ENCODE measurements around the gene KIF3A.
A peak's percentile ranks its signal among the peaks of the same experiment; 100 is the strongest.

KIF3A gene

DNA sequence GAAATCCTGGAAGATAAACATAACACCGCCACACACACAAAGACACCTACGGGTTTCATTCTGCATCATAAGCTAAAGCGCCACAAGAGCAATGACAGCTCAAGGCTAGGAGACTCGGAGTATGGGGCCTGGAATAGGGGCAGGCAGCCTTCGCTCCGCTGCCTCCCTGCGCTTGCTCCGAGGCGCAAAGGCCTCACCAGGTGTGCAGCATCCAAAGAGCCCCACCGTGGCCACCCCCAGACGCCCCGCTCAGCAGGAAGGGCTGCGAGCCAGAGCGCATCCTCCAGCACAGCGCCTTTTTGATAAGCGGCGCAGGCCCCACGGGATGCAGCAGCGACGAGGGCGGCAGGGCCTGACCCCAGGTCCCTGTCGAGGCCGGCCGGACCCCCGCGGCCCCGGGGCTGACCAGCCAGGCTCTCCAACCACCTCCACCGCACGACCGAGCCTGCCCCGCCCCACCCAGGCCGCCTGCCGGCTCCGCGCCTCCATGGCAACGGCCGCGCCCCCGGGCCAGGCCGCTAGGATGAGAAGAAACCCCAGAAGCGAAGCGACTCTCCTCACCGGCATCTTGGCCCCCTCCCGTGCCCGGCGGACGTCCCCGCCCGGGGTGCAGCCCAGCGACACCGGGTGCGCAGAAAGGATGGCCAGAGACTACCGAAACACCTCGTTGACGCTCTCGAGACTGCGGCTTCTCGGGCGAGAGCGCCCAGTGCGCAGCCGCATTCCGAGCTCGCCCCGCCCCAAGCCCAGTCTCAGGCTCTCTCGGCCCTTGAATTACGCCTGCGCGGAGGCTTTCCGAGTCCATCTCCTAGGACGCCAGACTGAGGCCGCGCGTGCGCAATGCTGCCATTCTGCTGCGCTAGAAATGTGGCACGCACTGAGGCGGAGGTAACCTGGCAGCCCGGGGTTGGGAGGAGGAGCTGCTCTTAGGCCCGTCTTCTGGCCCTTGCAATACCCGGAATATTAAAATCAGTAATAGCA is at the start of gene KIF3A:
KIF3A (minus strand) TSS at position 694 of the 981 bp plus-strand sequence; CDS start at position 567, 127 bp downstream.
- DNase-seq (ENCODE audit: low read depth) = peak; percentile 98

GRCh38 chr5:132787076-132787475 is 49.7 kb upstream of the KIF3A start:
- no peak for DNase-seq (ENCODE audit: low read depth)

DNA sequence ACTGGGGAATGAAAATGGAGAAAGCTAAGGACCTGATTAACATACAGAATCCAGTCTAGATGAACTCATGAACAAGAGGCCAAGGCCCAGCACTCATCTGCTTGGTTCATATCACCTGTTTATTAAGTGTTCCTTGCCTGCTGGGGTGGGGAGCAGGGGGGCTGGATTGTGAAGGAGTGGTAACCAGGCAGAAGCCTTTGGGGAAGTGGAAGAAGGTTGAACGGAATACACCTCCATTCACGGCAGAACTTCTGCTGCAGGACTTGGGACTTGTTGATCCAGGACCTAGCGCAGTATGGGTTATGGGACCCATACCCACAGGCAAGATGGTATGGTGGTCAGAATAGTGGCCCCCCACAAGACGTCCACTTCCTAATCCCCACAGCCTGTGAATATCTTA is 48.5 kb upstream of the KIF3A start:
- DNase-seq (ENCODE audit: low read depth) = no peak

DNA sequence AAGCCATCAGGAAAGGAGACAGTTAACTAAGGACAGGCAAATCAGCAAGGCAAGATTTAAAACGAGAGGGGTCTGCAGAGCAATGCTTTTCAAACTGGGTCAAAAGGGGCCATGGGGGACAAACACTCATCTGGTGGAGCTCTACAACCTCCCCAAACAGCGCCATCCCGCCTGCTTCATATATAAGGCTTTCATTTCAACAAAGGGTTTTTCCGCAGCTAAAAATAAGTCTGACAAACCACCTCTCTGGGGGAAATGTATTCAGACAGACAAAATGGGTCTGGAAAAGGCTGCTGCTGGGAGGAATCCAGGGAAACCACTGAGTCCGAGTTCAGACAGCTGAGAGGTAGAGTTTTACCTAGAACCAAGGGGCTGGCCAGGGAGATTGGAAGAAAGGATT is 48.0 kb upstream of the KIF3A start:
- no peak for DNase-seq (ENCODE audit: low read depth)

DNA sequence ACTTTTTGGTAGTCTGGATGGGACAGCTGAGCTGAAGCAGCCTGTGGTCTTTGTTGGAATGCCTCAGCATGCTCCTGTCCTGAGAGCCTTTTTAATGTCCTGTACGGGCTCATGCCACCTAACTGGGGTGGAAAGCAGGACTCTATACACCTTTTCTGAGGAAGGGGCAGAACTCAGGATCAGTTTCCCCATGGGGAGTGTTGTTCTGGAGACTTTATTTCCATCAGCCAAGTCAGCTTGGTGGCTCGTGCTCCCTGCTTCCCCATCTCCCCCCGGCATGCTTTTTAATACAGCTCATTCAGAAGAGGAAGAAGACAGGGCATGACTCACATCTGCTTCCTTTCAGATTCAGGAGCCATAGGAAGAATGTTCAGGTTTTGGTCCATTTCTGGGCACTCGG is 44.8 kb upstream of the KIF3A start:
- no peak for DNase-seq (ENCODE audit: low read depth)

DNA sequence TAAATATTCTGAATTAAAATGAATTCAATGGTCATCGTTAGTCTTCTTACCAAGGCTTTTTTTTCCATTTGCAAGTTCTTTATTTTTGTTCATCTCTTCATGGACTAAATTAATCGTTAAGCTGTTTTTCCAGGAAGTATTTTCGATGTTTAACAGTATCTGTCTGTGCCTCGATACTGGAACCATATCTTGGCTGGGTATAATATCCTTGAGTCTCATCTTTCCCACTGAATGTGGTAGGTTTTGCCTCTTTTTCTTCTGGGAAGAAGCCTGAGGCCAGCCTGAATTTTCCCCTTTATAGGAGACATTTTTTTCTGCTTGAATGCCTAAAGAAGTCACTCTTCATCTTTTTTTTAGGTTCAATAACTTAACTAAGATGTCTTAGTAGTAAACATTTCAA is 43.7 kb upstream of the KIF3A start:
- no peak for DNase-seq (ENCODE audit: low read depth)

DNA sequence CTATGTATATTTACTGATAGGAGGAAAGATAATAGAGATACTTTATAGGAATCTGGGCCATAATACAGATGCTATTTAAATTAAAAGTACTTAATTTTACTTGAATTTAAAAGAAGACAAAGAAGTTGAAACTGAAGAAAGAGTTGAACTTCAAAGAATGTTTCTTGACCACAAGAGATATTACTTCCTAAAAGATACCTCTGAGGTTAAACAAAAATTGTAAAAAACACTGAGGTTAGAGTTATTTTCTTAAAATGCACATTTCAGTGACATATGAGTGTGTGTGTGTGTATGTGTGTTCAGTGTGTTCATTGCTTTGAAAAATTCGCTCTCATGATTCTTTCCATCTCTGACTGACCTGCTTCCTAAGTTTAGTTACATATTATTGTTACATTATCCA is 43.2 kb upstream of the KIF3A start:
- DNase-seq (ENCODE audit: low read depth) = no peak

GRCh38 chr5:132779961-132780360 is 42.6 kb upstream of the KIF3A start:
- DNase-seq (ENCODE audit: low read depth) = no peak

DNA sequence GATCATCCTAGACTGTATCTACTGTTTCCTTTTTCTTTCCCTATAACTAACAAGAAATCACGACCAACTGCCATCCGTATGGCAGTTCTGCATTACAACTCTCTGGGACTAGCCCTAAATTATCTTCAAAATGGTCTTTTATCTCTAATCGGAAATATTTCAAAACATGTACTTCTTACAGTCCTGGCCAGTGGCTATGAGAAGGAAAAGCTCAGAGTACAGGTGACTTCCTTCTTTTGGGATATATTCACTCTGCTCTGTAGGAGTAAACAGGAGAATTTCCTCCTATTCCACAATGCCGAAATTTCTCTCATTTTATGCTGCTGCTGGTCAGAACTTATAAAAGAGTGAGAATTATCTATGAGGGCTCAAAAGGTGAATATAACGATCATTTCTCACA is 41.5 kb upstream of the KIF3A start:
- no peak for DNase-seq (ENCODE audit: low read depth)

DNA sequence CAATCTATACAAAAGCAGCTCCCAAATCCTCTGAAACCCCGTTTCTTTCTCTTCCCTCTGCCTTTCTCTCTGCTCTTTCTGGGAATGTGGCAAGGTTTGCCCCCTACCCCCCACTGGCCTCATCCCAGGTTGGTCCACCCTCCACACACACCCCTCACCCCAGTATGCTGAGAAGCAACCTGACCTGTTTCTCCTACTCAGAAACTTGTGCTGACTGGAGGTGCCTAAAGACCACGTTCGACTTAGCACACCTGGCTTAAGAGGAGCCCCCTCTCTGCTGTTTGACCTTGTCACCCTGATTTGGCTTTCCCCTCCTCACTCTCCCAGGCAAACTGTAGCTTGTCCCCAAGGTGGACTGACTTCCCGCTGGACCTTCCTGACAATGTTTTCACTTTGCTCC is 40.8 kb upstream of the KIF3A start:
- DNase-seq (ENCODE audit: low read depth) = no peak

DNA sequence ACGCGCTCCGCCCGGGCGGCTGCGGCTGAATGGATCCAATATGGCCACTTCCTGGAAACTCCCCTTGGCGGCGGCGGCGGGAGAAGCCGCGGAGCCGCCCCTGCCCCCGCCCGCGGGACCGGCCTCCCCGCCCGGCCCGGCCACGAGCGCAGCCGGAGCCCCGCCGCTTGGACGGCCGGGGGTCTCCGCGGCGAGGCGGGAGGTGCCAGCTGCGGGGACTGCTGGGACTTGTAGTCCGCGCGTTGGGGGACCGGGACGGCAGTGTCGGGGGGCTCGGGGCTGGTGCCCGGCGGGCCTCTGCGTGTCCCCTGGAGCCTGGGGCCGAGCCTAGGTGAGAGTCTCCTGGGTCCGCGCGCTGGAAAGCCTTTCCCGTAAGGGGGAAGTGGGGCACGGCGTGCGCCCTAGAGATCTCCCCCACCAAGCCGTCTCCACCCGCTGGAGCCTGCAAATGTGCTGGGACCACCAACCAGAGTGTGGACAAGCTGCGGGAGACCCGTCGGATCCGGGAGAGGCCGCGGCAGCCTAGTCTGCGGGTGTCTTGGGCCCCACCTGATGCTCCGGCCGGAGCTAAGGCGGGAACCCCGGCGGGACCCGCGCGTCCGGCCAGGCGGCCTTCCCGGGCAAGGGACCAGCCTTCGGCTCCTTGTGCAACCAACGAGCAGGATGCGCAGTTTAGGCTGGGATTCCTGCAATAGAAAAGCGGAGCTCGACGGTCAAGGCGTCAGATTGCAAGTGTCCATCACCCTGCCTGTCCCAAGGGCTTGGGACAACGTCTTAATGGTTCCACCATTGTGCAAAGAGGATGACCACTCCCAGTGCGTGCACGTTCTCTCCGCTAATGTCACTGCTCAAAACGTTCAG is 40.1 kb upstream of the KIF3A start, which contains the start of gene SEPTIN8:
SEPTIN8 (minus strand) TSS at position 31 of the 861 bp plus-strand sequence. CDS start 102 bp downstream, outside the sequence.
- DNase-seq (ENCODE audit: low read depth) = no peak

DNA sequence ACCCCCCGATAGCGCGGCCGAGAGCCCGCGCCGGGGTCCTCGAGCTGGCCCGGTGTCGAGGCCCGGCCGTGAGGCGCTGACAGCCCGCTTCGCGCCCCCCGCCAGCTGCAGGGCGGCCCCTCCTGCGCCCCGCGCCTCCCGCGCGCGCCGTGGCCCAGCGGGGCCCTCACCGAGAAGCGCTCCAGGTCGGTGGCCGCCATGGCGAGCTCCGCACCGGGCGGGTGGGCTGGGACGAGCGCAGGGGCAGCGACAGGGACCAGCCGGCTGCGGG is 39.5 kb upstream of the KIF3A start:
- no peak for DNase-seq (ENCODE audit: low read depth)

DNA sequence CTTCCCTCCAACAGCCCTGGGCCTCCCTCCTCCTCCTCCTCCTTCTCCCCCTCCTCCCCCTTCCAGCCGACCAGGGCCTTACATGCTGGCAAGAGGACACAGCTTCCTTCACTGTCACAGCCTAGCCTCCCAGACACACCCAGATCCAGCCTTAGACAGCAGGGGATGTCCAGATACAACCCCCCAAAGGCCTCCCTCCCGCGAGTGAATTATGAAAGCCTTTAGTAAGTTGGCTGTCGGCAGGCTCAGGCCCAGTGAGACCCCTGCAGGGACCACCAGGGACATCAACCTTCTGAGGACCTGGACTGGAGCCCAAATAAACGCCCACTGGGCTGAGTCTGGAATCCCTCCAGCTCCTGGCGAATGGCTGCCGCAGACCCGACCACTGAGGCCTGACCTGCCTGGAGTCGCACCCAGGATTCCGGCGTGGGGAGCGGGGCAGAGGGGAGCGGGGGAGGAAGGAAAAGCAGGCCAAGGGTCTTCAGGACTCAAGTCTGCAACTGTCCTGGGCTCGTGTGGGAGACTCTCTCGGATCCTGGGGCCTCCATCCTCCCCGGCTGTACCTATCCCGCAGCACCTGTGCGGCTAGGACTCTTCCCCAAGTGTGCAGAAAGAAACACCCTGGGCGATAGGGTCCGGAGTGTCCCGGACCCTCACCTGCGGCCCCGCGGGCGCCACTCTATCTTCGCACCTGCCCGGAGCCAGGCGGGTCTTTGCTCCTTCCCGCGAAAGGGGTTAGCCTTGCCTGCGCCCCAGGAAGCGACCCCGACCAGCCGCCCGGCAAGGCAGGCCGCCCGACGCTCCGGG is 39.0 kb upstream of the KIF3A start:
- no peak for DNase-seq (ENCODE audit: low read depth)

- DNase-seq (ENCODE audit: low read depth) = no peak
Observed at GRCh38 chr5:132775476-132775961, 38.2 kb upstream of the KIF3A start.

DNA sequence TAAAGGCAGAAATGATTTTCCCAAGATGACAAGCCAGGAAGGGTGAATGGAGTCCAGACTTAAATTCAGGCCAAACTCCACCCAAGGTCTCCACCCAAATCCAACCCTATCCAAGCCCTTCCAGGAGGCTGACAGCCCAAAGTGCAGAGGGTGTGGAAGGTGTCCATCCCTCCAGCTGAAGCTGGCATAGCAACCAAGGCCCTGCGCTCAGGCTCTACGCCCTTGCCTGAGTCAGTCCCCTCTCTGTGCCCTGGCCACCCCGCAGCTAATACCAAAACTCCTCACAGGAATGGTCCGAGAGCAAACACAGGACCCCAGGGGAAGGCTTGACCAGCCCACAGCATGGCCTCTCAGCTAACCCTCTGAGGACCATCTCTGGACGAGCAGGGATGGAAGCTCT is 37.5 kb upstream of the KIF3A start:
- DNase-seq (ENCODE audit: low read depth) = no peak

DNA sequence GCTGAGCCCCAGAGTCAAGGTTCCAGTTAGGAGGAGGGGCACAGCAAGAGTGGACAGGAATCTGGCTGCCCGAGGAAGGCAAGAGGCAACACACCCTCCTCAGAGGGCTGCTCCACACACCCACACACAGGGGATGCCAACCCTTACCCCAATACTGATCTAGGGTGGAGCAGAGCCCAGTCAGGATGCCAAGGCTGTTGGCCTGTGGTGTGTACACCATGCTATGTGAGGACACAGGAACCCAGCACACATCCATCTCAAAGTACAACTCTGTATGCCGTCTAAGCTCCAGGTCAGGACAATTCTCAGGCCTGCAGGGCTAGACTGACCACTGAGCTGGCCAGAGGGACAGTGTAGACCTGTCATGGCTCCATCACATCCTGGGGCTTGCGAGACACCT is 37.1 kb upstream of the KIF3A start:
- DNase-seq (ENCODE audit: low read depth) = no peak

- no peak for DNase-seq (ENCODE audit: low read depth)
Observed at GRCh38 chr5:132773601-132774355, 36.4 kb upstream of the KIF3A start.

DNA sequence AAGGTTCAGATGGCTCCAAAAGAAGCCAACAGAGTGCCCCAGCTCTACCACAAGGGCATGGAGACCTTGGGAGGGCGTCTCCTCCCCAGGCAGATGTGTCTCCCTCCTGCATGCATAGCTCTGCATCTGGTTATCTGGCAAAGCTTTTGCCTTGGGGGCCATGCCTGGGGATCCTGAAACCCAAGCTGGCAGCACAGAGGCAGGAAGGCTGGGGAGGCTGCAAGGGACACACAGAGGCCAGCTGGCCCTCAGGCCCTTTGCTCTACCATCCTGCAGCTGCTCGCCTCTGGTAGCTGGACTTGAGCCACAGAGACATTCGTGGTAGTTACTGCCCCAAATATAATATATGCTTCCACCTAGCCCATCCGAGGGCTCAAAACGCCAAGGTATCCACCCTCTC is 35.8 kb upstream of the KIF3A start:
- DNase-seq (ENCODE audit: low read depth) = no peak

DNA sequence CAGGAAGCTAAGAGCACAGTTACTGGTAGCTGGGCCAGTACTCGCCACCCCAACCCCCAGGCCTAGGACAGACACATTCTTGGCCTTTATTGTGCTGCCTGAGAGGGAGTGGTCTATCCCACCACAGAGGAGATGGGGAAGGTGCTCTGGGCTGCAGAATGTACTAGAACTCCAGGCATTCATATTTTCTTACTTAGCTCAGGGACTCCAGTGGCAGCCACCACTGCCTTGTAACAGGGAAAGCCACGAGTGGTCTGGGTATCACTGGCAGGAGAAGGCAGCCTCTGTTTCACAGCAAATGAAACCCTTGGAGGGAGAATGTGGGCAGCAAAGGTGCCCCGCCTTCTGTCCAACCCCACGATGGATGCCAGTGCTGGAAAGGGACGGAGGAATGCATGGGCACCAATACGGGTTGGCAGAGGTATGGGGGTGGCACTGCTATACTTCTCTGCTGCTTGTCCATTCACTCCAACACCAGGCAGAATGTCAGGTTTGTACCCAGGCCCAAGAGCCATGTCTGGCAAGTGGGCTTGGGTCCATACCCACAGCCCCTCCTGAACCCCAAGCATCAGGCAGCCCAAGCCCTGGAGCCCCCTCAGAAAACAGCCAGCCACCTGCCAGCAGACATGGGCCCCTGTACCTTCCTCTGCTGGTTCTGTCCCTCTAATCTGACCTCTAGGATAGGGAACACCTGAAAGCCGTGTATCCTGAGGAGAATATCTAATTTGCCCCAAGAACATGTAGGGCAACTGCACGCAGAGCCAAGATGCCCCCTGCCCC is 35.1 kb upstream of the KIF3A start:
- DNase-seq (ENCODE audit: low read depth) = no peak

- no peak for DNase-seq (ENCODE audit: low read depth)
Observed at GRCh38 chr5:132771503-132771998, 34.2 kb upstream of the KIF3A start.
